A673 (cell line): ENCODE measurements around the gene HBP1. TPM values are rescaled to one million over a fixed set of nuclear protein-coding genes. Genes with fewer than 3 reads are reported as not detected.

Experiments used
- BruUV-seq: library from RNA; stranded (reverse); fragments of 400-500 nt; replicated peaks from 2 replicates; lab custom pipeline; 2021; lab: Mats Ljungman, UMichigan
- CTCF ChIA-PET: fragments of 300-600 bp; sonication (Branson Sonifier 250); formaldehyde crosslinking; loops from one replicate; lab custom pipeline; 2022; ENCODE audit warnings: antibody characterized with exemption; lab: Charles Lee
- POLR2A ChIA-PET: fragments of 300-600 bp; sonication (Branson Sonifier 250); formaldehyde crosslinking; loops from one replicate; lab custom pipeline; 2022; ENCODE audit warnings: antibody characterized with exemption; ENCODE audit not compliant: low non-redundant PET; lab: Charles Lee
- DNase-seq: peaks from one replicate; pipeline ENCODE4 v3.0.0-alpha.2; 2015; ENCODE audit warnings: low spot score
- H3K27ac ChIP-seq: fragments of 200-600 bp; sonication (generic); 2 replicates; pipeline ENCODE4 v1.5.1; 2016; ENCODE audit warnings: mixed run types, low read depth, mild to moderate bottlenecking, mixed read lengths, antibody characterized with exemption, low read length; ENCODE audit not compliant: poor library complexity, severe bottlenecking
- H3K27me3 ChIP-seq: fragments of 200-600 bp; sonication (generic); replicated peaks from 2 replicates; pipeline ENCODE4 v1.6.1; 2017; ENCODE audit warnings: mixed run types, low read depth, mild to moderate bottlenecking, mixed read lengths, antibody characterized with exemption, low read length; ENCODE audit not compliant: insufficient read depth, poor library complexity
- H3K36me3 ChIP-seq: fragments of 200-600 bp; sonication (generic); 2 replicates; pipeline ENCODE4 v1.6.1; 2016; ENCODE audit warnings: mixed run types, mild to moderate bottlenecking, mixed read lengths, antibody characterized with exemption, low read length; ENCODE audit not compliant: insufficient read depth, poor library complexity, severe bottlenecking
- H3K4me1 ChIP-seq: fragments of 200-600 bp; sonication (generic); 2 replicates; pipeline ENCODE4 v1.6.1; 2017; ENCODE audit warnings: mixed run types, mild to moderate bottlenecking, mixed read lengths, antibody characterized with exemption, low read length; ENCODE audit not compliant: insufficient read depth, poor library complexity, severe bottlenecking
- H3K4me3 ChIP-seq: fragments of 200-600 bp; sonication (generic); 2 replicates; pipeline ENCODE4 v1.5.1; 2016; ENCODE audit warnings: low read depth, mixed run types, mild to moderate bottlenecking, mixed read lengths, low read length; ENCODE audit not compliant: poor library complexity, severe bottlenecking
- H3K9me3 ChIP-seq: fragments of 200-600 bp; sonication (generic); 2 replicates; pipeline ENCODE4 v1.6.1; 2016; ENCODE audit warnings: mixed run types, low read depth, mild to moderate bottlenecking, mixed read lengths, antibody characterized with exemption, low read length; ENCODE audit not compliant: poor library complexity, severe bottlenecking
- CTCF ChIP-seq: fragments of 300-800, 200-600 bp; sonication (generic); conservative IDR thresholded peaks from 2 replicates; pipeline ENCODE4 v1.5.1; 2017; ENCODE audit warnings: low read depth, mild to moderate bottlenecking, antibody characterized with exemption, low read length, moderate library complexity, mixed read lengths
- EZH2 ChIP-seq: fragments of 200-600 bp; sonication (generic); IDR thresholded peaks from 2 replicates; pipeline ENCODE4 v1.6.1; 2017; ENCODE audit warnings: borderline replicate concordance, low read depth, mild to moderate bottlenecking, mixed read lengths, antibody characterized with exemption, low read length; ENCODE audit not compliant: poor library complexity, severe bottlenecking
- intact Hi-C: fragments of 100-400 bp; cut with micrococcal nuclease; formaldehyde crosslinking; loops from one replicate; pipeline ENCODE4 v1.10.0; 2022; ENCODE audit not compliant: unreplicated experiment
- total RNA-seq: library from RNA; stranded (reverse); gene quantifications from 2 replicates; pipeline ENCODE4 v1.2.3, GENCODE V29; 2021

Gene HBP1
- total RNA-seq, 1 experiment from 2014 or later, result 11.7 TPM

GRCh38 chr7:107203607-107204006, 34.8 kb downstream of the HBP1 start:
- H3K27ac ChIP-seq, result no peak overlapping the region
- no peaks in the 10 kb centered on the region for H3K9me3 ChIP-seq
- H3K4me1 ChIP-seq, result no peaks in the 10 kb centered on the region
- BruUV-seq, result no TSS peak
- peaks cover 9% of the 10 kb centered on the region for H3K36me3 ChIP-seq
- no peak for DNase-seq
- no peaks in the 10 kb centered on the region for H3K27me3 ChIP-seq
- POLR2A ChIA-PET, result no interaction called here
- CTCF ChIA-PET, result no interaction called here
- intact Hi-C loops, result loop anchor here (5.0 kb wide), 2 partner anchors 299 to 669 kb away; no protein-coding TSS in a partner anchor
- no peak overlapping the region for H3K4me3 ChIP-seq
- TF ChIP-seq EZH2, result no peak

GRCh38 chr7:107206136-107206535, 37.3 kb downstream of the HBP1 start:
- intact Hi-C loops, result no loop called here

GRCh38 chr7:107206706-107207105, 37.9 kb downstream of the HBP1 start:
- intact Hi-C loops, result no loop called here
- no peak overlapping the region for H3K27ac ChIP-seq
- DNase-seq, result no peak
- ChIA-PET POLR2A (no interaction called here), CTCF (no interaction called here)
- no TSS peak for BruUV-seq
- H3K36me3 ChIP-seq, result no peaks in the 10 kb centered on the region
- no peaks in the 10 kb centered on the region for H3K27me3 ChIP-seq
- no peaks in the 10 kb centered on the region for H3K9me3 ChIP-seq
- no peak for TF ChIP-seq EZH2
- no peak for TF ChIP-seq CTCF
- H3K4me3 ChIP-seq, result no peak overlapping the region
- no peaks in the 10 kb centered on the region for H3K4me1 ChIP-seq

More at GRCh38 chr7:107206136-107206535, 37.3 kb downstream of the HBP1 start:
- BruUV-seq, result no TSS peak
- Histone ChIP-seq H3K27ac (no peak overlapping the region), H3K36me3 (no peaks in the 10 kb centered on the region), H3K27me3 (no peaks in the 10 kb centered on the region), H3K4me3 (no peak overlapping the region), H3K9me3 (no peaks in the 10 kb centered on the region), H3K4me1 (no peaks in the 10 kb centered on the region)
- ChIA-PET CTCF (no interaction called here), POLR2A (no interaction called here)
- no peak for TF ChIP-seq CTCF
- no peak for TF ChIP-seq EZH2
- DNase-seq, result no peak

- Histone ChIP-seq H3K27ac (no peak overlapping the region), H3K4me1 (no peaks in the 10 kb centered on the region), H3K27me3 (no peaks in the 10 kb centered on the region), H3K9me3 (no peaks in the 10 kb centered on the region), H3K4me3 (no peak overlapping the region), H3K36me3 (no peaks in the 10 kb centered on the region)
- no peak for TF ChIP-seq EZH2
- TF ChIP-seq CTCF, result no peak
- no peak for DNase-seq
- POLR2A ChIA-PET, result no interaction called here
- no TSS peak for BruUV-seq
- intact Hi-C loops, result no loop called here
- CTCF ChIA-PET, result no interaction called here
Measured at GRCh38 chr7:107207459-107207858, 38.7 kb downstream of the HBP1 start.
